GM12878 (cell line): ENCODE data around the gene M1AP. TPM values are rescaled to one million over a fixed set of nuclear protein-coding genes. Genes with fewer than 3 reads are reported as not detected.

Experiments
- ATAC-seq: fragments of 200-7000 bp; cut with Tn5 transposase; 3 replicates; pipeline ENCODE4 v1.9.1; 2020; ENCODE audit warnings: mild to moderate bottlenecking, moderate library complexity
- BruUV-seq: library from RNA; stranded (reverse); fragments of 400-500 nt; replicated peaks from 2 replicates; lab custom pipeline; 2021; lab: Mats Ljungman, UMichigan
- CTCF ChIA-PET: fragments of 300-600 bp; sonication (Branson Sonifier 250); formaldehyde crosslinking; extraction: SDS; loops from one replicate; lab custom pipeline; 2021; ENCODE audit warnings: inconsistent platforms; lab: Yijun Ruan, JAX
- POLR2A ChIA-PET: fragments of 350-600 bp; formaldehyde crosslinking; extraction: SDS; loops from one replicate; lab custom pipeline; 2021; ENCODE audit warnings: inconsistent platforms; lab: Charles Lee
- RAD21 ChIA-PET: fragments of 300-600 bp; sonication (Branson Sonifier 250); formaldehyde crosslinking; loops from one replicate; lab custom pipeline; 2023; ENCODE audit warnings: antibody characterized with exemption; ENCODE audit not compliant: unreplicated experiment; lab: Charles Lee
- SMC1A ChIA-PET: fragments of 300-600 bp; sonication (Branson Sonifier 250); formaldehyde crosslinking; loops from one replicate; lab custom pipeline; 2023; ENCODE audit not compliant: unreplicated experiment, uncharacterized antibody; lab: Charles Lee
- DNase-seq: peaks from one replicate; pipeline ENCODE4 v3.0.0-alpha.2; 2011; ENCODE audit warnings: low read depth, low spot score
- FAIRE-seq: peaks from 3 replicates; lab custom pipeline; 2011; peaks lifted over from hg19 to GRCh38; lab: Jason Lieb, UNC
- H2AFZ ChIP-seq: 2 replicates; pipeline ENCODE4 v1.6.0; 2011; ENCODE audit warnings: low read depth, low read length, control low read depth; ENCODE audit not compliant: control insufficient read depth
- H3K27ac ChIP-seq: 2 replicates; pipeline ENCODE4 v1.5.1; 2011; ENCODE audit warnings: control low read depth; ENCODE audit not compliant: control insufficient read depth, insufficient read depth
- H3K27me3 ChIP-seq, 2 experiments: replicated peaks in 1 of 2; 2 replicates each; pipeline versions ENCODE4 v1.6.0 to v1.6.1; 2011; ENCODE audit warnings: low read length in 1 of 2; ENCODE audit not compliant: control insufficient read depth in 2 of 2, insufficient read depth in 2 of 2
- H3K36me3 ChIP-seq, 2 experiments: 2 replicates each; pipeline ENCODE4 v1.5.1; 2011; ENCODE audit warnings: low read length in 1 of 2; ENCODE audit not compliant: control insufficient read depth in 2 of 2, insufficient read depth in 2 of 2
- H3K4me1 ChIP-seq: 2 replicates; pipeline ENCODE4 v1.6.1; 2011; ENCODE audit warnings: mild to moderate bottlenecking, low read length, moderate library complexity, mixed read lengths; ENCODE audit not compliant: control insufficient read depth, insufficient read depth
- H3K4me2 ChIP-seq: 2 replicates; pipeline ENCODE4 v1.6.0; 2011; ENCODE audit warnings: control low read depth; ENCODE audit not compliant: control insufficient read depth, insufficient read depth
- H3K4me3 ChIP-seq: fragments of 200-600 bp; sonication (generic); 2 replicates; pipeline ENCODE4 v1.5.1; 2016
- H3K79me2 ChIP-seq: 2 replicates; pipeline ENCODE4 v1.6.0; 2011; ENCODE audit warnings: low read length; ENCODE audit not compliant: control insufficient read depth, insufficient read depth
- H3K9ac ChIP-seq: 2 replicates; pipeline ENCODE4 v1.8.0; 2011; ENCODE audit warnings: low read length, control low read depth, mixed read lengths; ENCODE audit not compliant: control insufficient read depth, insufficient read depth
- H3K9me3 ChIP-seq: replicated peaks from 3 replicates; pipeline ENCODE4 v1.5.1; 2011; ENCODE audit warnings: mild to moderate bottlenecking, low read length; ENCODE audit not compliant: control insufficient read depth, insufficient read depth
- H4K20me1 ChIP-seq: 2 replicates; pipeline ENCODE4 v1.6.0; 2011; ENCODE audit not compliant: control insufficient read depth, insufficient read depth
- BMI1 ChIP-seq: fragments of 450-650 bp; IDR thresholded peaks from 2 replicates; pipeline ENCODE4 v1.6.1; 2016; ENCODE audit warnings: mild to moderate bottlenecking, moderate library complexity, borderline replicate concordance
- CREB1 ChIP-seq: IDR thresholded peaks from 2 replicates; pipeline ENCODE4 v1.6.1; 2012; ENCODE audit warnings: low read depth, mild to moderate bottlenecking, inconsistent platforms
- EED ChIP-seq: sonication (generic); IDR thresholded peaks from 2 replicates; pipeline ENCODE4 v1.6.1; 2016; ENCODE audit warnings: antibody characterized with exemption, low read depth
- EZH2 ChIP-seq: IDR thresholded peaks from 2 replicates; pipeline ENCODE4 v1.6.1; 2012; ENCODE audit warnings: low read depth, mild to moderate bottlenecking, control low read depth, inconsistent platforms, low read length, borderline replicate concordance; ENCODE audit not compliant: control insufficient read depth
- HDAC6 ChIP-seq: fragments of 200-600 bp; sonication (generic); IDR thresholded peaks from one replicate; pipeline ENCODE4 v1.8.0; 2017; ENCODE audit warnings: antibody characterized with exemption; ENCODE audit not compliant: unreplicated experiment
- POLR2A ChIP-seq: IDR thresholded peaks from 2 replicates; pipeline ENCODE4 v1.6.1; 2011; ENCODE audit warnings: low read depth, mild to moderate bottlenecking, low read length
- WGBS: methylation state at CpG from one replicate; pipeline ENCODE4 v1.1.6; 2016; ENCODE audit warnings: low lambda C conversion rate; ENCODE audit not compliant: insufficient replicate concordance, insufficient coverage; ENCODE audit errors: missing lambda C conversion rate; 5-methylcytosine and 5-hydroxymethylcytosine counted together
- in situ Hi-C: fragments of 300-500 bp; cut with MboI; formaldehyde crosslinking; loops from 9 replicates; pipeline ENCODE4 v1.14.3; 2018; ENCODE audit warnings: mixed read lengths
- intact Hi-C: fragments of 100-400 bp; cut with micrococcal nuclease; formaldehyde crosslinking; loops from one replicate; pipeline ENCODE4 v1.14.2; 2022; ENCODE audit not compliant: unreplicated experiment
- polyA plus RNA-seq, 11 experiments: library from polyadenylated mRNA; depleted of rRNA in 4 of 11; unstranded in 6 of 11; stranded (reverse) in 5 of 11; fragments of >200 nt; fragmentation: Nextera tagmentation in 4 of 11; fragmentation: Illumina TruSeq in 1 of 11; extraction: Ambion mirVana in 4 of 11; extraction: Trizol in 1 of 11; gene quantifications; 1 replicate in 1 of 11; 2 replicates in 10 of 11; pipeline versions ENCODE4 v1.2.1 to v1.2.3, GENCODE V29; 2011 to 2016; ENCODE audit warnings: inconsistent platforms in 2 of 11, missing spikeins in 2 of 11, low read depth in 1 of 11
- total RNA-seq, 4 experiments: library from RNA; depleted of rRNA in 3 of 4; stranded (reverse); fragments of >200 nt in 3 of 4; fragmentation: Illumina TruSeq in 1 of 4; extraction: Trizol in 1 of 4; gene quantifications; 2 replicates each; pipeline versions ENCODE4 v1.2.1 to v1.2.3, GENCODE V29; 2013 to 2021
- TF ChIP-seq, protein P1 (sequence below): IDR thresholded peaks from 2 replicates; pipeline ENCODE4 v1.6.1; 2011; ENCODE audit warnings: borderline replicate concordance, low read depth, mild to moderate bottlenecking, moderate library complexity, mixed read lengths, low read length; ENCODE audit not compliant: insufficient read depth; ENCODE audit errors: extremely low read length
- TF ChIP-seq, protein P2 (sequence below): fragments of 450-650 bp; IDR thresholded peaks from 2 replicates; pipeline ENCODE4 v1.6.1; 2017; ENCODE audit warnings: borderline replicate concordance

Gene M1AP
- total and polyA plus RNA-seq, 10 of the 15 experiments (the other 5 are each of a cell fraction or from before 2014, with no cell fraction given), result 0.04 to 0.32 (median 0.16) TPM; not detected in 4

DNA sequence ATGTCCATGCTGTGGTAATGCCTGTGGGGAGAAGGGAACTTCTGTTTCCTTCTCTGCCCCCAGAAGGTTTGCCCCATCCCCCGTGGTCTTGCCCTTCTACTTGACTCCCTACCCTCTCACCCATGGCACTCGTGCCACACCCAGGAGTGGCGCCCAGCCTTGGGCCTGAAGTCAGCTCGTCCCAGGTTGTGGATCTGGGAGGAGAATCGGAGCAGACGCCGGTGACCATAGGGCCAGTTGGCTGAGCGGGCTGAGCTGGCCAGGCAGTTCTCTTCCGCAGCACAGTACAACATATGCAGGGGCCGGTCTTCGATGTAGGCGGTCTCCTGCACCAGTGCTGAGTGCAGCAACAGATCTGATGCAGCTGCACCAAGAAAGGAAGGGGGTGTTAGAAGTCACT, 113.7 kb downstream of the M1AP start:
- no peak overlapping the region for H2AFZ ChIP-seq
- H4K20me1 ChIP-seq, result no peaks in the 10 kb centered on the region
- ChIA-PET SMC1A (interaction anchor here (5.4 to 9.9 kb wide), 2 partner anchors 12 to 52 kb away, joined by 45 to 208 read pairs; no protein-coding TSS in a partner anchor), RAD21 (interaction anchor here (1.3 kb wide), 1 partner anchor 54 kb away, joined by 3 read pairs; no protein-coding TSS in a partner anchor), POLR2A (no interaction called here), CTCF (interaction anchor here (6.3 to 10.4 kb wide), 4 partner anchors 12 to 52 kb away, joined by 56 to 226 read pairs (median 116); partner anchors contain the start of genes CCDC142, PCGF1 and TTC31)
- 87% methylated on average over 12 of the region's 12 CpGs for WGBS
- in situ Hi-C loops (no loop called here), intact Hi-C loops (no loop called here)
- no peak overlapping the region for H3K27ac ChIP-seq
- no peaks in the 10 kb centered on the region for H3K27me3 ChIP-seq
- TF ChIP-seq CREB1 (no peak), EED (no peak), HDAC6 (no peak), POLR2A (0 out of 2 replicates have a peak, but pooled peaks have one; percentile 31), EZH2 (no peak), BMI1 (no peak)
- TF ChIP-seq, protein P1, sequence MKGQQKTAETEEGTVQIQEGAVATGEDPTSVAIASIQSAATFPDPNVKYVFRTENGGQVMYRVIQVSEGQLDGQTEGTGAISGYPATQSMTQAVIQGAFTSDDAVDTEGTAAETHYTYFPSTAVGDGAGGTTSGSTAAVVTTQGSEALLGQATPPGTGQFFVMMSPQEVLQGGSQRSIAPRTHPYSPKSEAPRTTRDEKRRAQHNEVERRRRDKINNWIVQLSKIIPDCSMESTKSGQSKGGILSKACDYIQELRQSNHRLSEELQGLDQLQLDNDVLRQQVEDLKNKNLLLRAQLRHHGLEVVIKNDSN, result no peak
- TF ChIP-seq, protein P2, sequence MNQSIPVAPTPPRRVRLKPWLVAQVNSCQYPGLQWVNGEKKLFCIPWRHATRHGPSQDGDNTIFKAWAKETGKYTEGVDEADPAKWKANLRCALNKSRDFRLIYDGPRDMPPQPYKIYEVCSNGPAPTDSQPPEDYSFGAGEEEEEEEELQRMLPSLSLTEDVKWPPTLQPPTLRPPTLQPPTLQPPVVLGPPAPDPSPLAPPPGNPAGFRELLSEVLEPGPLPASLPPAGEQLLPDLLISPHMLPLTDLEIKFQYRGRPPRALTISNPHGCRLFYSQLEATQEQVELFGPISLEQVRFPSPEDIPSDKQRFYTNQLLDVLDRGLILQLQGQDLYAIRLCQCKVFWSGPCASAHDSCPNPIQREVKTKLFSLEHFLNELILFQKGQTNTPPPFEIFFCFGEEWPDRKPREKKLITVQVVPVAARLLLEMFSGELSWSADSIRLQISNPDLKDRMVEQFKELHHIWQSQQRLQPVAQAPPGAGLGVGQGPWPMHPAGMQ, result no peak
- no TSS peak for BruUV-seq
- H3K4me2 ChIP-seq, result no peak overlapping the region
- H3K36me3 ChIP-seq, result peaks cover 8 to 26% of the 10 kb centered on the region in 2 experiments
- no peaks in the 10 kb centered on the region for H3K9me3 ChIP-seq
- DNase-seq, result no peak
- ATAC-seq, result no peak
- no peak overlapping the region for H3K9ac ChIP-seq
- no peak for FAIRE-seq
- H3K4me1 ChIP-seq, result peaks cover 25% of the 10 kb centered on the region
- no peak overlapping the region for H3K4me3 ChIP-seq
- H3K79me2 ChIP-seq, result peaks cover 27% of the 10 kb centered on the region
